SK-N-MC (cell line): Measurements from ENCODE around the gene NPAS4.

Experiments used
- EZH2 ChIP-seq: fragments of 200-600 bp; sonication (generic); IDR thresholded peaks from one replicate; pipeline ENCODE4 v1.6.1; 2017; ENCODE audit warnings: antibody characterized with exemption
- FOXP2 ChIP-seq: optimal IDR thresholded peaks from 2 replicates; pipeline ENCODE3; 2011; ENCODE audit warnings: mild to moderate bottlenecking, moderate library complexity; ENCODE audit not compliant: insufficient read depth; ENCODE audit errors: extremely low read length, control extremely low read depth
- POLR2AphosphoS5 ChIP-seq: IDR thresholded peaks from 2 replicates; pipeline ENCODE4 v1.6.1; 2012; ENCODE audit warnings: mild to moderate bottlenecking, low read depth, low read length, borderline replicate concordance

DNA sequence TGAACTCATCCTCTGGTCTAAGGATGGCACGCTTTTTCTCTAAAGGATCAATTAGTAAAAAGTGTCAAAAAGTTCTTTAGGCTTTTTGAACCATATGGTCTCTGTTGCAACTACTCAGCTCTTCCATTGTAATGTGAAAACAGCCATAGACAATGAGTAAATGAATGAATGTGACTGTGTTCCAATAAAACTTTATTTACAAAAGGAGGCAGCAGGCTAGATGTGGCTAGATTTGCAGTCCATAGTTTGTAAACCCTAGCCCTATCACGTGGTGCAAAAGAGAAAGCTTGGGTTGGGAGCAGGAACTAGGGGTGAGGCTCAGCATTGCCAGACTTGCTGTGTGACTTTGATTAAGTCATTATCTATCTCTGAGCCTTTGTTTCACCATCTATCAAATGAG lies 5.4 kb upstream of the NPAS4 start:
- no peak for TF ChIP-seq POLR2AphosphoS5
- no peak for TF ChIP-seq FOXP2
- no peak for TF ChIP-seq EZH2
